Lower lobe of right lung (tissue), 2 donors: Measurements from ENCODE around the gene GPAT3. TPM values are rescaled to one million over a fixed set of nuclear protein-coding genes. Genes with fewer than 3 reads are reported as not detected.
"Not testable (repeated sequence)": the region's sequence is repeated elsewhere in the genome, so short reads cannot be mapped to it uniquely, and the experiment has no call there.

Experiments
- ATAC-seq, 2 donors: fragments of 200-7000 bp; cut with Tn5 transposase; one replicate each; pipeline ENCODE4 v1.9.1; 2020 to 2022; ENCODE audit warnings: mild to moderate bottlenecking in 2 of 2, moderate library complexity in 2 of 2
- DNase-seq: peaks from one replicate; pipeline ENCODE4 v3.0.0-alpha.2; 2020
- H3K27ac ChIP-seq: fragments of 200-600 bp; one replicate; pipeline ENCODE4 v1.8.0; 2022
- H3K27me3 ChIP-seq: fragments of 200-600 bp; one replicate; pipeline ENCODE4 v1.8.0; 2022; ENCODE audit warnings: low read depth
- H3K36me3 ChIP-seq: fragments of 200-600 bp; one replicate; pipeline ENCODE4 v1.8.0; 2022; ENCODE audit warnings: mild to moderate bottlenecking
- H3K4me1 ChIP-seq: fragments of 200-600 bp; one replicate; pipeline ENCODE4 v1.8.0; 2022
- H3K4me3 ChIP-seq: fragments of 200-600 bp; one replicate; pipeline ENCODE4 v1.8.0; 2022; ENCODE audit warnings: mild to moderate bottlenecking
- H3K9me3 ChIP-seq: fragments of 200-600 bp; one replicate; pipeline ENCODE4 v1.8.0; 2022
- CTCF ChIP-seq: fragments of 200-600 bp; IDR thresholded peaks from one replicate; pipeline ENCODE4 v1.8.0; 2022; ENCODE audit warnings: antibody characterized with exemption, mild to moderate bottlenecking
- intact Hi-C: fragments of 100-400 bp; cut with DNase I; formaldehyde crosslinking; loops from one replicate; pipeline ENCODE4 v1.11.0; 2022
- total RNA-seq: library from RNA; stranded (reverse); fragmentation: NEBNext Ultra II Directional; extraction: Animal tissue kit (Norgen Biotek cat#: 25700); gene quantifications from one replicate; pipeline ENCODE4 v1.2.1, GENCODE V29; 2021
- donor health status: DM: no; HTN: yes; CAD: no; lungs with severe emphysema.

GPAT3 gene
- total RNA-seq, 1 donor from 2014 or later, result 5.9 TPM

GRCh38 chr4:83574247-83574646, 38.3 kb downstream of the GPAT3 start:
- Histone ChIP-seq H3K4me1 (no peaks in the 10 kb centered on the region), H3K9me3 (no peaks in the 10 kb centered on the region), H3K4me3 (no peak overlapping the region), H3K27me3 (no peaks in the 10 kb centered on the region), H3K27ac (no peak overlapping the region), H3K36me3 (no peaks in the 10 kb centered on the region)
- TF ChIP-seq CTCF, result no peak
- DNase-seq (no peak), ATAC-seq (no peak)
- intact Hi-C loops, result no loop called here

- H3K27me3 ChIP-seq, H3K4me1 ChIP-seq, H3K27ac ChIP-seq, ATAC-seq, intact Hi-C loops, H3K9me3 ChIP-seq, DNase-seq, H3K36me3 ChIP-seq, H3K4me3 ChIP-seq: not testable (repeated sequence)
Observed at GRCh38 chr4:83576237-83576636, 40.3 kb downstream of the GPAT3 start.

- peaks cover 14% of the 10 kb centered on the region for H3K4me1 ChIP-seq
- H3K4me3 ChIP-seq, result no peak overlapping the region
- no peaks in the 10 kb centered on the region for H3K36me3 ChIP-seq
- ATAC-seq (peak; percentile 36 to 46), DNase-seq (no peak)
- H3K27ac ChIP-seq, result no peak overlapping the region
- H3K27me3 ChIP-seq, result no peaks in the 10 kb centered on the region
- H3K9me3 ChIP-seq, result no peaks in the 10 kb centered on the region
- no peak for TF ChIP-seq CTCF
- intact Hi-C loops, result no loop called here
Observed at GRCh38 chr4:83581411-83582288, 45.7 kb downstream of the GPAT3 start.

- no peak overlapping the region for H3K27ac ChIP-seq
- TF ChIP-seq CTCF, result no peak
- no peak overlapping the region for H3K4me3 ChIP-seq
- H3K27me3 ChIP-seq, result no peaks in the 10 kb centered on the region
- peak; percentile 72 to 74 for ATAC-seq
- H3K4me1 ChIP-seq, result peaks cover 14% of the 10 kb centered on the region
- DNase-seq, result no peak
- H3K9me3 ChIP-seq, result no peaks in the 10 kb centered on the region
- intact Hi-C loops, result no loop called here
- H3K36me3 ChIP-seq, result no peaks in the 10 kb centered on the region
Observed at GRCh38 chr4:83582289-83582785, 46.4 kb downstream of the GPAT3 start.

- intact Hi-C loops, result no loop called here
- H3K27ac ChIP-seq, result no peak overlapping the region
- ATAC-seq, result no peak
Observed at GRCh38 chr4:83585982-83586508, 50.1 kb downstream of the GPAT3 start.

More at GRCh38 chr4:83585982-83586508, 50.1 kb downstream of the GPAT3 start:
- Histone ChIP-seq H3K36me3 (no peaks in the 10 kb centered on the region), H3K4me3 (no peak overlapping the region), H3K4me1 (peaks cover 18% of the 10 kb centered on the region), H3K9me3 (no peaks in the 10 kb centered on the region), H3K27me3 (no peaks in the 10 kb centered on the region)
- no peak for DNase-seq
- TF ChIP-seq CTCF, result no peak
